HG03558 (cell line): ENCODE results near the gene CBLL1.

Experiments
- ATAC-seq: cut with Tn5 transposase; IDR thresholded peaks from one replicate; pipeline ENCODE4 v1.9.1; 2021; ENCODE audit warnings: moderate number of reproducible peaks; ENCODE audit not compliant: unreplicated experiment; ENCODE audit errors: extremely low read depth

Gene CBLL1, protein sequence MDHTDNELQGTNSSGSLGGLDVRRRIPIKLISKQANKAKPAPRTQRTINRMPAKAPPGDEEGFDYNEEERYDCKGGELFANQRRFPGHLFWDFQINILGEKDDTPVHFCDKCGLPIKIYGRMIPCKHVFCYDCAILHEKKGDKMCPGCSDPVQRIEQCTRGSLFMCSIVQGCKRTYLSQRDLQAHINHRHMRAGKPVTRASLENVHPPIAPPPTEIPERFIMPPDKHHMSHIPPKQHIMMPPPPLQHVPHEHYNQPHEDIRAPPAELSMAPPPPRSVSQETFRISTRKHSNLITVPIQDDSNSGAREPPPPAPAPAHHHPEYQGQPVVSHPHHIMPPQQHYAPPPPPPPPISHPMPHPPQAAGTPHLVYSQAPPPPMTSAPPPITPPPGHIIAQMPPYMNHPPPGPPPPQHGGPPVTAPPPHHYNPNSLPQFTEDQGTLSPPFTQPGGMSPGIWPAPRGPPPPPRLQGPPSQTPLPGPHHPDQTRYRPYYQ

DNA sequence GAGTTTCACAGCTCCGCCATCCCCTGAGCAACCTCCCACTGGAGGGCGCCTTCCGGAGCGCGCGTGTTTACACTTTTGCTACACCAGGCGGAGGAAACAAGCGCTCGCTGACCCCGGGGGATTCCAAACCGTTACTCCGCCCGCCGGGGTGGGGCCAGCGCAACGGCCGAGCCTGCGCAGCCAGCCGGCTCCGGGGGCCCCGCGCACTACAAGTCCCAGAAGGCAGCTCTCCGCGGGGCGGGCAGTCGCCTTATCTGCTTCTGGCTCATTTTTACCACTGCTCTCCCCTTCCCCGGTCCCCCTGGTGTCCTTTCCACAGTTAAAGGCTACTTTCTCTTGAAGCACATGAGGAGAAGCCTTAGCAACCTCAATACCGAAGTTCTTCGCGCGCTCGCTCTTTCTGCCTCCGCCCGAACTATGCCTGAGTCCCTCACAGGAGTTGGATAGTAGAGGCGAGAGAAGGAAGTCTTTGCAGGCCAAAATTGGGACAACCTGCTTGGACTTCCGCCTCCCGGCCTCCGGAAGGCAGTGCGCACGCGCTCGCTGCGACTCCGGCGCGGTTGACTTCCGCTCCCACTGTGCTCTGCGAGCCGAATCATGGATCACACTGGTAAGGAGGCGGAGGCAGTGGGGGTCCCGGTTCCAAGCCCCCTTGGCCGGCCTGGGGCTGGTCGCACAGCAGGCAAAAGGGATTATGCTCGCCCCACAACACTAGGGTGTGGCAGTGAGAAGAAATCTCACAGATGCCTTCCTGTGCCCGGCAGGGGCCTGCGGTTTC, at the start of gene CBLL1:
Gene CBLL1 (plus strand): TSS at position 576 of the 778 bp plus-strand sequence. CDS start 22 bp downstream, at position 598.
- peak; percentile 74 for ATAC-seq

DNA sequence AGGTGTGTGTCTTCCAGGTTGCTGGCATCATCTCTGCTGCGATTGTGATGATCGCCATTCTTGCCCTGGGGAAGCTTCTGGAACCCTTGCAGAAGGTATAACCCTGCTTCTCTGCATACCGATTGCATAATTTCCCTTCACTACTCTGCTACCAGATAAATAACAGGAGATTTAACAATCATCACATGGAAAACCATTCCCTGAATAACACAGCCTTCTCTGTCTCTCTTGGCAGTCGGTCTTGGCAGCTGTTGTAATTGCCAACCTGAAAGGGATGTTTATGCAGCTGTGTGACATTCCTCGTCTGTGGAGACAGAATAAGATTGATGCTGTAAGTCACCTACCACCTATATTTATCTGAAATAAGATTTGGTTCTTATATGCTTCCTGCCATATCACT, 49.6 kb upstream of the CBLL1 start:
- ATAC-seq = no peak

DNA sequence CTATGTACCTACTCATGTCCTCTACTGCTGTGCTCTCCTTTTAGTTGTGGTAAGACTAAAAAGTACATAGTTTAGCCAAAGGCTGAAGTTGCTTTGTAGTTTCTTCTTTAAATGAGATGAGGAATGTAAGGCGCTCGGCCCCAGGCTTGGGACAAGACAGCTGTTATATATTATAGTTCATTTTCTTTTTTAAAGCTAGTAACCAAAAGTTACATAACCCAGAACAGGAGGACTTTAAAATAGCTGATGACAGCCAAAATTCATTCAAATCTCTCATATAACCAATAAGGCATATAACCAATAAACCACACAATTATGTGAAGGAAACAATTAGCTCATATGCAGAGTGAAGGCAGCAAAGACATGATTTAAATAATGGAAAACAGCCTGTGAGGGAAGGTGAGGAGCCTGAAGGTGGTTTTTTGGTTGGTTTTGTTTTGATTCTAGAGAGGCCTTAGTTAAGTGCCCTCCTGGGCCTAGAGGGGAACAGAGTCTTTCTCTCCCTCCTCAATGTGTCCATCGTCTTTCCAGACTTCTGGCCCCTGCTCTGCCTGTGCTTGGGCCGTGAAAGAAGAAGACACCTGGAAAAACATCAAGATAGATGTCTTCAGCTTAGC, 47.5 kb upstream of the CBLL1 start:
- ATAC-seq = no peak

DNA sequence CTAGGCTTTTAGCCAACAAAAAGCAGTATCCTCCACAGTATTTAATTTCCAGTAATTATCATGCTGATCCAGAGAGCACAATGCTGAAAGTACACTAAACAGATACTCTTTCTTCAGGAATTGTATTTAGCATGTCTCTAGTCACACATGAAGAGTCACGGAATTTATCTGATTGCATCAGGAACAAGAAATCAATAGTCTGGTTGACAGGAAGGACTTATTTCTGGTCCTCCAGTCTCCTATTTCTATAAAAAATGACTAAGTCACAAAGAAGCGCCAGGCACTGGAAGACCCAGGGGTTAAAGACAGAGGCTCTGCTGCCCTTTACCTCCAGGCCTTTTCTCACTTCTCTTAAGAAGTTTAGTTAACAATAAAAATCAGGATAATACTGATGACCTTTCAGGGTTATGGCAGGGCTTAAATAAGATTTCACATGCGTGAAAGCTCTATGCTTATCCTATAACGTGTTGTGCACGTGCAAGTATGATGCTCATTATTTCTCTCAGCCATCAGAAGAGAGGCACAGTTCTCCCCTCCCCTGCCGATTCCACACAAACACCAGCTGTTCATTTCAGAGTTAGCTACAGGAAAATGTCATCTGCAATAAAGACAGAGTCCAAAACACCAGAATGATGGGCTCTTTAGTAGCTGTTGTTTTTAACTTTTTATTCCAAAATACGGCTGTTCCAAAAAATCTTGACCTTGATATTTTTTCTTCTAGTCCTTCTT, 46.5 kb upstream of the CBLL1 start:
- ATAC-seq = no peak

DNA sequence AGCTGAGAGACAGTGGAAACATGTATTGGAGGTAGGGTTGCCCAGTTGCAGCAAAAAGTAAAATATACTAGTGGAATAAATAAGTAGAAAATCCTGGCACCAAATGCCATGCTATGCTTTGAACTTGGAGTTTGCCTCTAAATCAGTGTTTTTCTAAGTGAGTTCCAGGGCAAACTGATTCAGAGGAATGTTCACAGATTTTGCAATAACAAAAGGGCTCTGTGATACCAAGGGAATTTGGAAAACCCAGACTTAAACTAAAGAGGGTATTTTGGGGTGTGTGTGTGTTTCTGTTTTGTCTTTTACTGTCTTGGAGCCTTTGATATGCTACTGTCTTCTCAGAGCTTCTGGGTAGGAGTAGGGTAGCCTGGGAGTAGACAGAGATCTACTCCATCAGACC, 43.4 kb upstream of the CBLL1 start:
- ATAC-seq = no peak

DNA sequence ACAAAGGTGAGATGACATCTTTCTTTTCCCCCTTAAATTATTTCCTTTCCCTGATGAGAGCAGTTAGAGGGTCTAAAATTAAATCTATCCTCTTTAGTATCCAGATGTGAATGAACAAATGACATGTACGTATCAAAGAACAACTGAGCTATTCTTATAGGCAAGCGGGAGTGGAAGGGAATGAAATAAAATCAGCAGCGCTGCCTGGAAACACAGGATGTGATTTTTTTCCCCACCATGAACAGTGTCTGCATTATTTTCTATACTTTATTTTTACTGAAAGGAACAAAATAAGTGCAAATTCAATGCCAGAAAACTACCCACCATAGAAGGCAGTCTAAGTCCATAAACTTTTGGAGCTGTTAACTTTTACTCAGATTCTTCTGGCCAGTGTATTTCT, 42.8 kb upstream of the CBLL1 start:
- no peak for ATAC-seq

DNA sequence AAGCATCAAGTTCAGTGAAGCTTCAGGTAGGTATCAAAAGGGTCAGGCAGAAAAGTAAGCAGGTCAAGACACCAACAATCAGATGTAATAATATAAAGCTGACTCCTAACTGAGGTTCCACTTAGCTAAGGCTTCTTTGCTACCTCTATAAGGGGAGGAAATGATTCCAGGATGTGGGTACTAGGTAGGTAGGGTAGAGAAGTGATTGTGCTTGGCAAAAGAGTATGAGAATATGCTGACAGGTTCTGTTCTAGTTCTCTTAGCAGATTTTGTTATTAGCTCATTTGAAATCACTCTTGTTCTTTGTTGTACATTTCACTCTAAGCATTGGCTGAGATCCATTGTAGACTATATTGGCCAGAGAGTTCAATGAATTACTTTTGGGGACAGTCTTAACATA, 40.7 kb upstream of the CBLL1 start:
- no peak for ATAC-seq

DNA sequence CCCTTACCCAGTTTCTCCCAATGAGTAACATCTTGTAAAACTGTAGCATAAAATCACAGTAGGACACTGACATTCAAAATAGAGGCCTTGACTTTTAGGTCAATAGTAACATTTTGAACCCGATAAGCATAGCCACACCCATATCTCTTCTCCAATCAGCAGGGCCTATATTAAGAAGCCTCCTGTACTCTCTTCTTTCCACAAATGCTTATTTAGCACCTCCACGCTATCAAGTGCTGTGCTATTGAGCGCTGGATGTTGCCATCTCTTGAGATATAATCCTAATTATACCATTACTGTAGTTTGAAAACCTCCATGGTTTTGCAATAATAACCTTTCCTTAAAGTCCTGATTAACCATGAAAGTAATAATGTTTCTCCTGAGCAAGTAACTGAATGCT, 40.1 kb upstream of the CBLL1 start:
- ATAC-seq = no peak

DNA sequence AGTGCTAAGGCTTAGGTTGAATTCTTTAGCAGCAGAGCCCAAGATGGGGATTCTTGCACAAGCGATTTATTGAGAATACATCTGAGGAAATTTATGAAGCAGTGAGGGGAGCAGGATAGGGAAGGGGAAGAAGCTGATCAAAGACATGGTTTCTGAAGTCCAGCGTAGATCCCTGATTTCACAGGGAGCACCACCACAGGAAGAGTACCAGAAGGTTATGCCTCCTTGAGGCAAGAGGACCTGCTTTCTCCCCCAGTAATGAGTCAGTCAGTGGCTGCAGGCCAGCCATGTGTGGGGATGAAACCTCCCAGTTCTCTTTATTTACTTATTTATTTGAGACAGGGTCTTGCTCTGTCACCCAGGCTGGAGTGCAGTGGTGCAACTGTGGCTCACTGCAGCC, 35.0 kb upstream of the CBLL1 start:
- no peak for ATAC-seq

DNA sequence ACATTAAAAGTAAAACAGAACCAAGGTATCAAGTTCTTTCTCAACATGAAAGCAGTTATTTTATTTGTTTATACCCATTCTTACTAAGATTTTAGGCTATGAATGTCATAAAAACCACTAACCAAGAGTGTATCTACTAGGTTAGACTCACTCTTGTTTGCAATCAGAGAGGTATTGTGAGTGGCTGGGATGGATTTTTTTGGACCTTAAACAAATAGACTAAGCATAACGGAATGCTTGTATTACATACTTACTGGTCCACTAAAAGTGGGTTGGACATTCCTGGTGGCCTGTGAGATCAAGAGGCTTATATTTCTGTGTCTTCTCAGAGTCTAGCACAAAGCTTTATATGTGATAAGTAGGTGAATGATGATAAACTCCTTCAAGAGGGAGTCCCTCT, 32.6 kb upstream of the CBLL1 start:
- no peak for ATAC-seq

DNA sequence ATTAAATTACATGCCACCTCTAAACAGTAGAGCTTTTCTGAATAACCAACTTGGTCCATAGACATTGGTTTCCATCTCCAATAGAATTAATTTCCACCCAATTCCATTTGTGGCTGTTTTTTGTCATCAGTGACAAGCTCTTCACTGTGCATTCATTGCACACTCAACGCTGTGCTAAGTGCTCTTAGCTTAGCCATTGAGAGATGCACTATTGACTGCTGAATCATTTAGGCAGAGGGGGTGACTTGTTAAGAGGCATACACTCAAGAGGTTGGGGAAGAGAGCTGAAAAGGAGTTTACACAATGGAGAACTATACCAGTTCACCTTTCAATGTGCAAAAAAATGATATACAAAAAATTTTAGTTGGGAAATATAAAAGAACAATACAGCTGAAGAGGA, 31.9 kb upstream of the CBLL1 start:
- no peak for ATAC-seq

DNA sequence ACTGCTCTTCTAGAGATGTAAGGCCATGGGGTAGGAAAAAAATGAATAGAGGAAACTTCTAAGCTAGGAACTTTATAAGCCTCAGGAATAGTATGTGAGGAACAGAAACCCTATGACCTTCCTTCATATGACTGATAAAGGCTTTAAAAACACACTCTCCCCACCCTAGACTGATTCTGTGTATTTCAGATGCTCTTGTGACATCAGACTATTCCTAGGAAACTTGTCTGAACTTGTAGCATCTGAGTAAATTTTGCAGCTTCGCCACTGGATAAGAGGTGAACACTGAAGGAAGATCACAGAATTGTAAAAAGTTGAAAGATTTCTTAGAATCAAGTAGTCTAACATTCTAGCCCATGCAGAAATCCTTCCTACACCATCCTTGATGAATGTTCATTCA, 31.0 kb upstream of the CBLL1 start:
- ATAC-seq = no peak

DNA sequence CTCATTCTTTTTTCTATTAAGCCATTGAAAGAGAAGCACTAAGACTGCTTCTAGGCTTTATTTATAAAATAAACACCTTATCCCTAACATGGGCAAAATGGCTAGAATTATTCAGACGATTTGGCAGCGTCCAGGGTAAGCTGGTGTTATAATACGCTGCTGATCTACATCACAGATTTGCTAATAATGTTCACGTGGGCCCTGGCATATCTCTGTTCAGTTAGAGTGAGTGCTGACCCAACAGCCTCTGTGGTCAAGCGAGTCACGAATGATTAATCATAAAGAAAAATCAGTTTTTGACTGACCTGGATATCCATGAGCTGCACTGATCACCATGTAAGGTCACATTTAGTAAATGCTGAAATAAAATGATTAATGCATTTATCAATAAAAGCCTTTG, 28.4 kb upstream of the CBLL1 start:
- no peak for ATAC-seq

DNA sequence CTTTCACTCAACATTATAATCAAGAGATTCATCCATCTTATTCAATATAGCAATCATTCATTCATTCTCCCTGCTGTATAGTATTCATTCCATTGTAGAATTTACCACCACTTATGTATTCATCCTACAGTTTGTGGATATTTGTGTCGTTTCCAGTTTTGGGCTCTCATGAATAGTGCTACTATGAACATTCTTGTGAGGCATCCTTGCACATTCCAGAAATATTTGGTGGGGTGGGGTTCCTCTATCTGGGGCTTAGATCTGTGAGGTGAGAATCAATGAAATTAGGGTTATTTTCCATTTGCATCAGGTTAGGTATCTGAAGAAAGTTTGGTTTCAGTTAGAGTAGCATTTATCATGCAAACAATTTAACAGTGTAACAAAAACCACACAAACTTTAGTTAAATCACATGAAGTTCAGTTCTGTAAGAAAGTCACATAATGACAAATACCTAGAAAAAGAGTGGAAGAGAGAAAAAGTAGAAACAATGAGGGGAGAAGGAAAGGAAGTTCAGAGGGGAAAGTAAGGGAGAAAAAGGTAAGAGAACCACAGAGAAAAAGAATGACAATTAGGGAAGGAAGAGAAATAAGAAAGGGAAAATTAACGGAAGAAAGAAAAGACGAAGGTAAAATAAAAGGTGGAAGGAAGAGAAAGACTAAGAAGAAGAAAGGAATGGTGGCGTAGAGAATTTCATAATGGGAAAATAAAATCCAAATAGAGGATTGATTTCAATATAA, 25.3 kb upstream of the CBLL1 start:
- no peak for ATAC-seq

DNA sequence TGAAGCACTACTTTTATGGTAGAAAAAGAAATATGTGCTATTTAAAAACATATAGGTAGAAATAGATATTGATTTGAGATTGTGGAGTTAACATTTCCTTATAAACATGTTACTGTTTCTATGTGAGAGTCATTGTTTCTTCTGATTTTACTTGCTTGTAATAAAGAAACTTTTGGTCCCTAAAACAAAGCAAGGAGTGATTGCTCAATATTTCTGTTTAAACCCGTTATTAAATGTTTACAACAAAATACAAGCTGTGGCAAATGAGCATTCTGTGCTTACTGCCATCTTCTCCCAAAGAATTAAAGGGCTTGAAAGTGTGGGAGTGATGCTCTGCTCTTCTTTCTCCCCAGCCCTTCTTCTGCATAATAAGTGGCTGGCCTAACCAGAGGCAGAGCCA, 22.7 kb upstream of the CBLL1 start:
- no peak for ATAC-seq

DNA sequence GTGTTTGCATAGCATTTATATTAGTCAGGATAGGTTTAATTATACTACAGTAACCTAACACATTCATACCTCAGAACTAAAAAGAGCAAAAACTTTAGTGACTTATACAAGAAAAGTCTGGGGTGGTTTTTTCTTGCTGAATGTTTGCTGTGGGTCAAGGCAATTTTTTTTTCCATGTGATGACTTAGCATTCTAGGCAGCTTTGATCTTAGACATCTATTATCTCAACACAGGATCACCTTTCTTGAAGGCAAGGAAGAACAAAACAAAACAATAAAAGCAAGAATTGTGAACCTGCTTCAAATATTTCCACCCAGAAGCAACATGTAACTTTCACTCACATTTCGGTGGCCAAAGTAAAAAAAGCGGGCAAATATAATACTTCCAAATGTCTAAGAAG, 20.7 kb upstream of the CBLL1 start:
- no peak for ATAC-seq

DNA sequence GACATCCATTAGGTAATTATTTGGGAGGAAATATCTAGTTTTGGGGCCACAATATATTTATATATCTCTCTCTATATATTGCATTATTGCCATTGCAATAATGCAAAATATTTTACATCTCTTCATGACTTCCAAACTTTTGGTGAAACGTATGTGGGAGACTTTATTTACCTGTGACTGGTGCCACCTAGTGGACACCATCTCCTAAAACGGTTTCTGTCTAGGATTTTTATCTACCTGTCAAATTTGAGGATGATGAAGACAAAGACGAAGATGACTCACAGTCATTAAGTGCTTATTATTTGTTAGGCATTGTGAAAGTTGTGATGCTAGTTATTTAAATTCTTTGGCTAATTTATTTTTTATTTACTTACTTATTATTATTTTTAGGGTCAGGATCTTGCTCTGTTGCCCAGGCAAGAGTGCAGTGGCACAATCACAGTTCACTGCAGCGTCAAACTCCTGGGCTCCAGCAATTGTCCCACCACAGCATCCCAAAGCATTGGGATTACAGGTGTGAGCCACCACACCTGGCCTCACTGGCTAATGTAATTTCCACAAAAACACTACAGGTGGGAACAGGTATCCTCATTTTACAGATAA, 18.7 kb upstream of the CBLL1 start:
- ATAC-seq = no peak

DNA sequence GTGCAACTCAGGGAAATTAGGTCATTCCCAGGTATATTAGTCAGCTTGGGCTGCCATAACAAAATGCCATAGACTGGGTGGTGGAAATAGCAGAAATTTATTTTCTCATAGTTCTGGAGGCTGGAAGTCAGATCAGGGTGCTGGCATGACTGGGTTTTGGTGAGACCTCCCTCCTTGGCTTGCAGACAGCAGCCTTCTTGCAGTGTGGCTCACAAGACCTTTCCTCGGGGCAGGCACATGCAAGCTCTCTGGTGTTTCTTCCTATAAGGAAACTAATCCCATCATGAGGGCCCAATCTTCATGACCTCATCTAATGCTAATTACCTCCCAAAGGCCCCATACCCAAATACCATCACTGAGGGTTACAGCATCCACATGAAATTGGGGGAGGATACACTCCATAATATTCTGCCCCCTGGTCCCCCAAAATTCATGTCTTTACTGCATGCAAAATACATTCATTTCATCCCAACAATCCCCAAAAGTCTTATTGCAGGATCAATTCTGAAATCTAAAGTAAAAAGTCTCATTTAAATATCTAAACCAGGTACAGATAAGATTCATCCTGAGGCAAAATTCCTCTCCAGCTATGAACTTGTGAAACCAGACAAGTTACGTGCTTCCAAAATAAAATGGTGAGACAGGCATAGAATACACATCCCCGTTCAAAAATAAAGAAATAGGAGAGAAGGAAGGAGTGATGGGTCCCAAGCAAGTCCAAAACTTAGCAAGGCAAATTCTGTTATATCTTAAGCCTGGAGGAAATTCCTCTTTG, 17.4 kb upstream of the CBLL1 start:
- no peak for ATAC-seq

DNA sequence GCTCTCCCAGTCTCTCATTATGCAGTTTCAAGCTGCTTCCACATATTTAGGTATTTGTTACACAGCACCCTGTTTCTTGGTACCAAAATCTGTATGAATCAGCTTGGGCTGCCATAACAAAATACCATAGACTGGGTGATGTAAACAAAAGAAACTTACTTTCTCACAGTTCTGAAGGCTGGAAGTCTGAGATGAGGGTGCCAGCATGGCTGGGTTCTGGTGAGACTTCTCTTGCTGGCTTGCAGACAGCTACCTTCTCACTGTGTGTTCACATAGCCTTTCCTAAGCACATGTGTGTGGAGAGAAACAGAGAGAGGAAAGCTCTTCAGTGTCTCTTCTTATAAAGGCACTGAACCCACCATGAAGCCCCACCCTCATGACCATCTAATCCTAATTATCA, 15.7 kb upstream of the CBLL1 start:
- no peak for ATAC-seq
